IMR-90 (cell line): ENCODE data around the gene NTM. TPM values are rescaled to one million over a fixed set of nuclear protein-coding genes. Genes with fewer than 3 reads are reported as not detected.

Source experiments
- ATAC-seq: fragments of 200-7000 bp; cut with Tn5 transposase; 2 replicates; pipeline ENCODE4 v1.9.1; 2020; ENCODE audit warnings: low read depth, mild to moderate bottlenecking, moderate library complexity
- BruUV-seq: library from RNA; stranded (reverse); fragments of 400-500 nt; replicated peaks from 2 replicates; lab custom pipeline; 2021; lab: Mats Ljungman, UMichigan
- CTCF ChIA-PET: fragments of 300-600 bp; formaldehyde crosslinking; extraction: SDS; loops from one replicate; lab custom pipeline; 2021; ENCODE audit warnings: antibody characterized with exemption; lab: Yijun Ruan, JAX
- POLR2A ChIA-PET: fragments of 300-600 bp; sonication (Branson Sonifier 250); formaldehyde crosslinking; loops from one replicate; lab custom pipeline; 2022; ENCODE audit warnings: antibody characterized with exemption; ENCODE audit not compliant: unreplicated experiment; lab: Charles Lee
- DNase-seq: peaks from one replicate; pipeline ENCODE4 v3.0.0; 2013
- H2AFZ ChIP-seq: replicated peaks from 2 replicates; pipeline ENCODE3; 2013; ENCODE audit warnings: low read length, mild to moderate bottlenecking; ENCODE audit not compliant: poor library complexity
- H2AK5ac ChIP-seq: 2 replicates; pipeline ENCODE4 v1.6.1; 2013; ENCODE audit warnings: low read depth, low read length, inconsistent platforms
- H2AK9ac ChIP-seq: replicated peaks from 2 replicates; pipeline ENCODE3; 2013; ENCODE audit warnings: mild to moderate bottlenecking, low read depth, low read length, moderate library complexity; ENCODE audit not compliant: poor library complexity
- H2BK120ac ChIP-seq: 2 replicates; pipeline ENCODE4 v1.6.1; 2013; ENCODE audit warnings: low read depth, low read length, inconsistent platforms
- H2BK15ac ChIP-seq: 3 replicates; pipeline ENCODE4 v1.6.1; 2013; ENCODE audit warnings: low read depth, low read length, inconsistent platforms
- H2BK20ac ChIP-seq: 2 replicates; pipeline ENCODE4 v1.6.1; 2013; ENCODE audit warnings: low read depth, mild to moderate bottlenecking, inconsistent platforms, low read length, moderate library complexity
- H2BK5ac ChIP-seq: 2 replicates; pipeline ENCODE4 v1.6.1; 2013; ENCODE audit warnings: mild to moderate bottlenecking, low read depth, low read length, inconsistent platforms; ENCODE audit not compliant: poor library complexity, severe bottlenecking
- H3K14ac ChIP-seq: replicated peaks from 2 replicates; pipeline ENCODE4 v1.6.1; 2013; ENCODE audit warnings: low read depth, low read length, inconsistent platforms
- H3K18ac ChIP-seq: 2 replicates; pipeline ENCODE4 v1.6.1; 2013; ENCODE audit warnings: low read depth, low read length, control low read depth
- H3K23ac ChIP-seq: 2 replicates; pipeline ENCODE4 v1.6.1; 2013; ENCODE audit warnings: low read depth, low read length, inconsistent platforms
- H3K27ac ChIP-seq: 2 replicates; pipeline ENCODE4 v1.5.1; 2013; ENCODE audit warnings: mild to moderate bottlenecking, control low read depth, low read length; ENCODE audit not compliant: insufficient read depth
- H3K27me3 ChIP-seq: 2 replicates; pipeline ENCODE4 v1.6.1; 2013; ENCODE audit warnings: low read length; ENCODE audit not compliant: control insufficient read depth, insufficient read depth
- H3K36me3 ChIP-seq: 2 replicates; pipeline ENCODE4 v1.6.1; 2013; ENCODE audit warnings: low read length, mixed read lengths; ENCODE audit not compliant: control insufficient read depth, insufficient read depth
- H3K4ac ChIP-seq: 2 replicates; pipeline ENCODE4 v1.6.1; 2013; ENCODE audit warnings: low read depth, low read length, inconsistent platforms
- H3K4me1 ChIP-seq: 2 replicates; pipeline ENCODE4 v1.6.1; 2013; ENCODE audit warnings: low read length, mixed read lengths; ENCODE audit not compliant: control insufficient read depth, insufficient read depth
- H3K4me2 ChIP-seq: 2 replicates; pipeline ENCODE4 v1.6.1; 2013; ENCODE audit warnings: low read depth, mild to moderate bottlenecking, control low read depth, low read length, moderate library complexity
- H3K4me3 ChIP-seq: 2 replicates; pipeline ENCODE4 v1.5.1; 2013; ENCODE audit warnings: low read depth, mild to moderate bottlenecking, control low read depth, low read length, moderate library complexity; ENCODE audit not compliant: insufficient read depth
- H3K56ac ChIP-seq: 2 replicates; pipeline ENCODE4 v1.6.1; 2013; ENCODE audit warnings: low read length, inconsistent platforms; ENCODE audit not compliant: insufficient read depth; ENCODE audit errors: extremely low read depth
- H3K79me1 ChIP-seq, 2 experiments: 2 replicates each; pipeline ENCODE4 v1.6.1; 2013; ENCODE audit warnings: low read length in 2 of 2, inconsistent platforms in 1 of 2, low read depth in 1 of 2
- H3K9ac ChIP-seq: 2 replicates; pipeline ENCODE4 v1.6.1; 2013; ENCODE audit warnings: low read depth, low read length, control low read depth
- H3K9me1 ChIP-seq: 2 replicates; pipeline ENCODE4 v1.6.1; 2013; ENCODE audit warnings: low read length, inconsistent platforms; ENCODE audit not compliant: insufficient read depth
- H3K9me3 ChIP-seq: 2 replicates; pipeline ENCODE4 v1.6.1; 2013; ENCODE audit warnings: low read length; ENCODE audit not compliant: control insufficient read depth, insufficient read depth
- H4K20me1 ChIP-seq: 2 replicates; pipeline ENCODE4 v1.6.1; 2013; ENCODE audit warnings: low read length, inconsistent platforms; ENCODE audit not compliant: insufficient read depth
- H4K5ac ChIP-seq: 2 replicates; pipeline ENCODE4 v1.6.1; 2013; ENCODE audit warnings: mild to moderate bottlenecking, low read depth, low read length, control low read depth
- H4K8ac ChIP-seq, 2 experiments: 2 replicates each; pipeline ENCODE4 v1.6.1; 2013; ENCODE audit warnings: low read depth in 2 of 2, low read length in 2 of 2, control low read depth in 1 of 2, inconsistent platforms in 1 of 2
- H4K91ac ChIP-seq: 2 replicates; pipeline ENCODE4 v1.6.1; 2013; ENCODE audit warnings: low read depth, low read length, inconsistent platforms; ENCODE audit not compliant: insufficient read depth
- BHLHE40 ChIP-seq: fragments of 150-350 bp; IDR thresholded peaks from 2 replicates; pipeline ENCODE4 v1.6.1; 2016; ENCODE audit warnings: mild to moderate bottlenecking, low read depth, low read length
- CEBPB ChIP-seq: IDR thresholded peaks from 2 replicates; pipeline ENCODE4 v1.6.1; 2012; ENCODE audit warnings: low read depth, low read length, improper control_type of control experiment
- CHD1 ChIP-seq: IDR thresholded peaks from 2 replicates; pipeline ENCODE4 v1.6.1; 2012; ENCODE audit warnings: low read depth, low read length, improper control_type of control experiment
- FOS ChIP-seq: fragments of 150-350 bp; IDR thresholded peaks from 2 replicates; pipeline ENCODE4 v1.6.1; 2016; ENCODE audit warnings: low read depth, low read length
- MAFK ChIP-seq: IDR thresholded peaks from 2 replicates; pipeline ENCODE4 v1.6.1; 2012; ENCODE audit warnings: low read depth, low read length, improper control_type of control experiment
- MAZ ChIP-seq: IDR thresholded peaks from 2 replicates; pipeline ENCODE4 v1.6.1; 2012; ENCODE audit warnings: low read depth, mild to moderate bottlenecking, low read length, improper control_type of control experiment, moderate library complexity, borderline replicate concordance
- NFE2L2 ChIP-seq: fragments of 150-350 bp; IDR thresholded peaks from 2 replicates; pipeline ENCODE4 v1.6.1; 2016; ENCODE audit warnings: low read depth, mild to moderate bottlenecking, low read length
- POLR2A ChIP-seq: IDR thresholded peaks from 2 replicates; pipeline ENCODE4 v1.6.1; 2012; ENCODE audit warnings: mild to moderate bottlenecking, low read depth, low read length
- RAD21 ChIP-seq: IDR thresholded peaks from 2 replicates; pipeline ENCODE4 v1.6.1; 2012; ENCODE audit warnings: low read length, improper control_type of control experiment
- RCOR1 ChIP-seq: IDR thresholded peaks from 2 replicates; pipeline ENCODE4 v1.6.1; 2012; ENCODE audit warnings: mild to moderate bottlenecking, low read length, improper control_type of control experiment; ENCODE audit not compliant: insufficient replicate concordance
- RFX5 ChIP-seq: IDR thresholded peaks from 2 replicates; pipeline ENCODE4 v1.8.0; 2012; ENCODE audit warnings: low read depth, mild to moderate bottlenecking, low read length, moderate library complexity
- WGBS, 2 experiments: methylation state at CpG; one replicate each; pipeline versions ENCODE4 v1.1.5 to v1.1.7; 2013; ENCODE audit warnings: missing lambda C conversion rate in 2 of 2; ENCODE audit not compliant: insufficient read length in 1 of 2; ENCODE audit errors: extremely low coverage in 2 of 2; 5-methylcytosine and 5-hydroxymethylcytosine counted together
- dilution Hi-C: fragments of 300-500 bp; cut with HindIII; formaldehyde crosslinking; loops from one replicate; pipeline ENCODE4 v1.14.3; 2018; ENCODE audit warnings: low sequenced_read_pairs; ENCODE audit not compliant: unreplicated experiment
- in situ Hi-C: fragments of 300-500 bp; cut with MboI; formaldehyde crosslinking; loops from 3 replicates; pipeline ENCODE4 v1.14.3; 2019; ENCODE audit warnings: low sequenced_read_pairs, inconsistent platforms, mixed read lengths
- intact Hi-C: fragments of 100-400 bp; cut with micrococcal nuclease; formaldehyde crosslinking; loops from 2 replicates; pipeline ENCODE4 v1.10.0; 2022
- polyA plus RNA-seq, 3 experiments: library from polyadenylated mRNA; depleted of rRNA; stranded (reverse); fragments of >200 nt; gene quantifications; 2 replicates each; pipeline ENCODE4 v1.2.3, GENCODE V29; 2012; ENCODE audit warnings: low replicate concordance in 1 of 3
- total RNA-seq: library from RNA; depleted of rRNA; stranded (reverse); fragments of >200 nt; gene quantifications from 2 replicates; pipeline ENCODE4 v1.2.3, GENCODE V29; 2012
- TF ChIP-seq, protein P1 (sequence below): conservative IDR thresholded peaks from 2 replicates; pipeline ENCODE4 v1.5.1; 2012; ENCODE audit warnings: mild to moderate bottlenecking, low read depth, low read length, improper control_type of control experiment
- TF ChIP-seq, protein P2 (sequence below): fragments of 150-350 bp; IDR thresholded peaks from 2 replicates; pipeline ENCODE4 v1.6.1; 2016; ENCODE audit warnings: low read depth, mild to moderate bottlenecking, low read length, moderate library complexity, borderline replicate concordance

The NTM gene
- total and polyA plus RNA-seq, 2 of the 4 experiments (the other 2 are of a cell fraction), result 19.5 to 25.5 TPM

DNA sequence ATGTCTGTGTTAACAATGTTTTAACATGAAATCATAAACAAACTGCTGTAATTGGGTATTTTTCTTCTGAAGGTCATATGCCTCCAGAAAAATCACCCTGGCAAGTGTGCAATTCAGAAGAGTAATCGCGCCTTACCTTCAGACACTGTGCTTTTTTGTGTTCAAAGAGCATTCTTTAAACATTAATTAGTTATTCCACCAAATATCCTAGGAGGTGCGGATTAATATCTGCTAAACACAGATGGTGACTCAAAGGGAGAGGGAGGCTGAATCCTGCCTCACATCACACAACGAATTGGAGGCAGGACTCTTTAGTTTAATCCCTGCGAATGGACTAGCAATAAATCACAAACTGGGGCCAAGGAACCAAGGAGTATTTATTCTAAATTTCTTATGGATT lies 213.0 kb downstream of the NTM start:
- Histone ChIP-seq H3K27me3 (peaks cover 7% of the 10 kb centered on the region; the same call in 1 of the 2 replicates), H3K4me3 (no peak overlapping the region)
- BruUV-seq, result no TSS peak

More for the DNA sequence above, 213.0 kb downstream of the NTM start:
- no peak overlapping the region for H2BK20ac ChIP-seq
- in situ Hi-C loops (no loop called here), intact Hi-C loops (no loop called here), dilution Hi-C loops (no loop called here)
- no peak overlapping the region for H4K8ac ChIP-seq
- no peaks in the 10 kb centered on the region for H3K79me1 ChIP-seq
- no peak overlapping the region for H3K23ac ChIP-seq
- no peak overlapping the region for H2BK5ac ChIP-seq
- no peak overlapping the region for H2BK120ac ChIP-seq
- no peaks in the 10 kb centered on the region for H3K36me3 ChIP-seq
- TF ChIP-seq FOS (no peak), MAFK (no peak), CHD1 (no peak), RFX5 (no peak), CEBPB (no peak), NFE2L2 (no peak), POLR2A (no peak), RAD21 (no peak), MAZ (no peak), RCOR1 (no peak), BHLHE40 (no peak)
- TF ChIP-seq, protein P1, sequence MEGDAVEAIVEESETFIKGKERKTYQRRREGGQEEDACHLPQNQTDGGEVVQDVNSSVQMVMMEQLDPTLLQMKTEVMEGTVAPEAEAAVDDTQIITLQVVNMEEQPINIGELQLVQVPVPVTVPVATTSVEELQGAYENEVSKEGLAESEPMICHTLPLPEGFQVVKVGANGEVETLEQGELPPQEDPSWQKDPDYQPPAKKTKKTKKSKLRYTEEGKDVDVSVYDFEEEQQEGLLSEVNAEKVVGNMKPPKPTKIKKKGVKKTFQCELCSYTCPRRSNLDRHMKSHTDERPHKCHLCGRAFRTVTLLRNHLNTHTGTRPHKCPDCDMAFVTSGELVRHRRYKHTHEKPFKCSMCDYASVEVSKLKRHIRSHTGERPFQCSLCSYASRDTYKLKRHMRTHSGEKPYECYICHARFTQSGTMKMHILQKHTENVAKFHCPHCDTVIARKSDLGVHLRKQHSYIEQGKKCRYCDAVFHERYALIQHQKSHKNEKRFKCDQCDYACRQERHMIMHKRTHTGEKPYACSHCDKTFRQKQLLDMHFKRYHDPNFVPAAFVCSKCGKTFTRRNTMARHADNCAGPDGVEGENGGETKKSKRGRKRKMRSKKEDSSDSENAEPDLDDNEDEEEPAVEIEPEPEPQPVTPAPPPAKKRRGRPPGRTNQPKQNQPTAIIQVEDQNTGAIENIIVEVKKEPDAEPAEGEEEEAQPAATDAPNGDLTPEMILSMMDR, result no peak
- TF ChIP-seq, protein P2, sequence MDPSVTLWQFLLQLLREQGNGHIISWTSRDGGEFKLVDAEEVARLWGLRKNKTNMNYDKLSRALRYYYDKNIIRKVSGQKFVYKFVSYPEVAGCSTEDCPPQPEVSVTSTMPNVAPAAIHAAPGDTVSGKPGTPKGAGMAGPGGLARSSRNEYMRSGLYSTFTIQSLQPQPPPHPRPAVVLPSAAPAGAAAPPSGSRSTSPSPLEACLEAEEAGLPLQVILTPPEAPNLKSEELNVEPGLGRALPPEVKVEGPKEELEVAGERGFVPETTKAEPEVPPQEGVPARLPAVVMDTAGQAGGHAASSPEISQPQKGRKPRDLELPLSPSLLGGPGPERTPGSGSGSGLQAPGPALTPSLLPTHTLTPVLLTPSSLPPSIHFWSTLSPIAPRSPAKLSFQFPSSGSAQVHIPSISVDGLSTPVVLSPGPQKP, result no peak
- no peak overlapping the region for H3K56ac ChIP-seq
- H3K9me1 ChIP-seq, result no peaks in the 10 kb centered on the region
- H3K18ac ChIP-seq, result no peak overlapping the region
- no peak overlapping the region for H3K14ac ChIP-seq
- H4K5ac ChIP-seq, result no peak overlapping the region
- H3K27ac ChIP-seq, result no peak overlapping the region
- H4K20me1 ChIP-seq, result no peaks in the 10 kb centered on the region
- no peak overlapping the region for H2BK15ac ChIP-seq
- DNase-seq (no peak), ATAC-seq (no peak)
- H3K4me2 ChIP-seq, result no peak overlapping the region
- ChIA-PET CTCF (interaction anchor here (1.3 kb wide), 1 partner anchor 91 kb away, joined by 5 read pairs; no protein-coding TSS in a partner anchor), POLR2A (no interaction called here)
- H3K9me3 ChIP-seq, result peaks cover 3% of the 10 kb centered on the region; the same call in 1 of the 2 replicates
- H3K9ac ChIP-seq, result no peak overlapping the region
- H3K4ac ChIP-seq, result no peak overlapping the region
- H3K4me1 ChIP-seq, result no peaks in the 10 kb centered on the region
- no peak overlapping the region for H2AFZ ChIP-seq
- no CpG with 5 or more reads among the region's 5 CpGs for WGBS, 2 experiments
- H2AK9ac ChIP-seq, result no peak overlapping the region
- no peak overlapping the region for H2AK5ac ChIP-seq
- no peak overlapping the region for H4K91ac ChIP-seq
